Uterus (tissue), 2 donors: ENCODE results near the gene AHDC1.

Experiments
- CTCF ChIP-seq, 4 experiments: fragments of 200-600 bp in 2 of 4; fragments of 450-650 bp in 2 of 4; sonication (generic) in 2 of 4; IDR thresholded peaks; one replicate each; pipeline ENCODE4 v1.5.1; 2016 to 2019; ENCODE audit warnings: antibody characterized with exemption in 4 of 4, mild to moderate bottlenecking in 2 of 4, moderate library complexity in 1 of 4
- POLR2A ChIP-seq, 2 donors: fragments of 450-650 bp; IDR thresholded peaks; one replicate each; pipeline ENCODE4 v1.6.1; 2016; ENCODE audit warnings: antibody characterized with exemption in 2 of 2, mild to moderate bottlenecking in 1 of 2, moderate library complexity in 1 of 2

GRCh38 chr1:27601771-27602461, 2.0 kb downstream of the AHDC1 start:
- peak in 1 of 2 donors; percentile 4 for TF ChIP-seq POLR2A (IDR thresholded peaks at IDR 0.05)
- TF ChIP-seq CTCF (IDR thresholded peaks at IDR 0.05): peak in 1 of 4 experiments; percentile 8
